IMR-90 (cell line): ENCODE data around the gene MAPK13. TPM values are rescaled to one million over a fixed set of nuclear protein-coding genes. Genes with fewer than 3 reads are reported as not detected.

Experiments
- ATAC-seq: fragments of 200-7000 bp; cut with Tn5 transposase; 2 replicates; pipeline ENCODE4 v1.9.1; 2020; ENCODE audit warnings: low read depth, mild to moderate bottlenecking, moderate library complexity
- BruUV-seq: library from RNA; stranded (reverse); fragments of 400-500 nt; replicated peaks from 2 replicates; lab custom pipeline; 2021; lab: Mats Ljungman, UMichigan
- CTCF ChIA-PET: fragments of 300-600 bp; formaldehyde crosslinking; extraction: SDS; loops from one replicate; lab custom pipeline; 2021; ENCODE audit warnings: antibody characterized with exemption; lab: Yijun Ruan, JAX
- POLR2A ChIA-PET: fragments of 300-600 bp; sonication (Branson Sonifier 250); formaldehyde crosslinking; loops from one replicate; lab custom pipeline; 2022; ENCODE audit warnings: antibody characterized with exemption; ENCODE audit not compliant: unreplicated experiment; lab: Charles Lee
- DNase-seq: peaks from one replicate; pipeline ENCODE4 v3.0.0; 2013
- H2AFZ ChIP-seq: replicated peaks from 2 replicates; pipeline ENCODE3; 2013; ENCODE audit warnings: low read length, mild to moderate bottlenecking; ENCODE audit not compliant: poor library complexity
- H2AK5ac ChIP-seq: 2 replicates; pipeline ENCODE4 v1.6.1; 2013; ENCODE audit warnings: low read depth, low read length, inconsistent platforms
- H2AK9ac ChIP-seq: replicated peaks from 2 replicates; pipeline ENCODE3; 2013; ENCODE audit warnings: mild to moderate bottlenecking, low read depth, low read length, moderate library complexity; ENCODE audit not compliant: poor library complexity
- H2BK120ac ChIP-seq: 2 replicates; pipeline ENCODE4 v1.6.1; 2013; ENCODE audit warnings: low read depth, low read length, inconsistent platforms
- H2BK15ac ChIP-seq: 3 replicates; pipeline ENCODE4 v1.6.1; 2013; ENCODE audit warnings: low read depth, low read length, inconsistent platforms
- H2BK20ac ChIP-seq: 2 replicates; pipeline ENCODE4 v1.6.1; 2013; ENCODE audit warnings: low read depth, mild to moderate bottlenecking, inconsistent platforms, low read length, moderate library complexity
- H2BK5ac ChIP-seq: 2 replicates; pipeline ENCODE4 v1.6.1; 2013; ENCODE audit warnings: mild to moderate bottlenecking, low read depth, low read length, inconsistent platforms; ENCODE audit not compliant: poor library complexity, severe bottlenecking
- H3K14ac ChIP-seq: replicated peaks from 2 replicates; pipeline ENCODE4 v1.6.1; 2013; ENCODE audit warnings: low read depth, low read length, inconsistent platforms
- H3K18ac ChIP-seq: 2 replicates; pipeline ENCODE4 v1.6.1; 2013; ENCODE audit warnings: low read depth, low read length, control low read depth
- H3K23ac ChIP-seq: 2 replicates; pipeline ENCODE4 v1.6.1; 2013; ENCODE audit warnings: low read depth, low read length, inconsistent platforms
- H3K27ac ChIP-seq: 2 replicates; pipeline ENCODE4 v1.5.1; 2013; ENCODE audit warnings: mild to moderate bottlenecking, control low read depth, low read length; ENCODE audit not compliant: insufficient read depth
- H3K27me3 ChIP-seq: 2 replicates; pipeline ENCODE4 v1.6.1; 2013; ENCODE audit warnings: low read length; ENCODE audit not compliant: control insufficient read depth, insufficient read depth
- H3K36me3 ChIP-seq: 2 replicates; pipeline ENCODE4 v1.6.1; 2013; ENCODE audit warnings: low read length, mixed read lengths; ENCODE audit not compliant: control insufficient read depth, insufficient read depth
- H3K4ac ChIP-seq: 2 replicates; pipeline ENCODE4 v1.6.1; 2013; ENCODE audit warnings: low read depth, low read length, inconsistent platforms
- H3K4me1 ChIP-seq: 2 replicates; pipeline ENCODE4 v1.6.1; 2013; ENCODE audit warnings: low read length, mixed read lengths; ENCODE audit not compliant: control insufficient read depth, insufficient read depth
- H3K4me2 ChIP-seq: 2 replicates; pipeline ENCODE4 v1.6.1; 2013; ENCODE audit warnings: low read depth, mild to moderate bottlenecking, control low read depth, low read length, moderate library complexity
- H3K4me3 ChIP-seq: 2 replicates; pipeline ENCODE4 v1.5.1; 2013; ENCODE audit warnings: low read depth, mild to moderate bottlenecking, control low read depth, low read length, moderate library complexity; ENCODE audit not compliant: insufficient read depth
- H3K56ac ChIP-seq: 2 replicates; pipeline ENCODE4 v1.6.1; 2013; ENCODE audit warnings: low read length, inconsistent platforms; ENCODE audit not compliant: insufficient read depth; ENCODE audit errors: extremely low read depth
- H3K79me1 ChIP-seq, 2 experiments: 2 replicates each; pipeline ENCODE4 v1.6.1; 2013; ENCODE audit warnings: low read length in 2 of 2, inconsistent platforms in 1 of 2, low read depth in 1 of 2
- H3K9ac ChIP-seq: 2 replicates; pipeline ENCODE4 v1.6.1; 2013; ENCODE audit warnings: low read depth, low read length, control low read depth
- H3K9me1 ChIP-seq: 2 replicates; pipeline ENCODE4 v1.6.1; 2013; ENCODE audit warnings: low read length, inconsistent platforms; ENCODE audit not compliant: insufficient read depth
- H3K9me3 ChIP-seq: 2 replicates; pipeline ENCODE4 v1.6.1; 2013; ENCODE audit warnings: low read length; ENCODE audit not compliant: control insufficient read depth, insufficient read depth
- H4K20me1 ChIP-seq: 2 replicates; pipeline ENCODE4 v1.6.1; 2013; ENCODE audit warnings: low read length, inconsistent platforms; ENCODE audit not compliant: insufficient read depth
- H4K5ac ChIP-seq: 2 replicates; pipeline ENCODE4 v1.6.1; 2013; ENCODE audit warnings: mild to moderate bottlenecking, low read depth, low read length, control low read depth
- H4K8ac ChIP-seq, 2 experiments: 2 replicates each; pipeline ENCODE4 v1.6.1; 2013; ENCODE audit warnings: low read depth in 2 of 2, low read length in 2 of 2, control low read depth in 1 of 2, inconsistent platforms in 1 of 2
- H4K91ac ChIP-seq: 2 replicates; pipeline ENCODE4 v1.6.1; 2013; ENCODE audit warnings: low read depth, low read length, inconsistent platforms; ENCODE audit not compliant: insufficient read depth
- BHLHE40 ChIP-seq: fragments of 150-350 bp; IDR thresholded peaks from 2 replicates; pipeline ENCODE4 v1.6.1; 2016; ENCODE audit warnings: mild to moderate bottlenecking, low read depth, low read length
- CEBPB ChIP-seq: IDR thresholded peaks from 2 replicates; pipeline ENCODE4 v1.6.1; 2012; ENCODE audit warnings: low read depth, low read length, improper control_type of control experiment
- CHD1 ChIP-seq: IDR thresholded peaks from 2 replicates; pipeline ENCODE4 v1.6.1; 2012; ENCODE audit warnings: low read depth, low read length, improper control_type of control experiment
- FOS ChIP-seq: fragments of 150-350 bp; IDR thresholded peaks from 2 replicates; pipeline ENCODE4 v1.6.1; 2016; ENCODE audit warnings: low read depth, low read length
- MAFK ChIP-seq: IDR thresholded peaks from 2 replicates; pipeline ENCODE4 v1.6.1; 2012; ENCODE audit warnings: low read depth, low read length, improper control_type of control experiment
- MAZ ChIP-seq: IDR thresholded peaks from 2 replicates; pipeline ENCODE4 v1.6.1; 2012; ENCODE audit warnings: low read depth, mild to moderate bottlenecking, low read length, improper control_type of control experiment, moderate library complexity, borderline replicate concordance
- MXI1 ChIP-seq: IDR thresholded peaks from 2 replicates; pipeline ENCODE4 v1.6.1; 2012; ENCODE audit warnings: low read depth, mild to moderate bottlenecking, low read length, moderate library complexity, borderline replicate concordance
- NFE2L2 ChIP-seq: fragments of 150-350 bp; IDR thresholded peaks from 2 replicates; pipeline ENCODE4 v1.6.1; 2016; ENCODE audit warnings: low read depth, mild to moderate bottlenecking, low read length
- POLR2A ChIP-seq: IDR thresholded peaks from 2 replicates; pipeline ENCODE4 v1.6.1; 2012; ENCODE audit warnings: mild to moderate bottlenecking, low read depth, low read length
- RAD21 ChIP-seq: IDR thresholded peaks from 2 replicates; pipeline ENCODE4 v1.6.1; 2012; ENCODE audit warnings: low read length, improper control_type of control experiment
- RCOR1 ChIP-seq: IDR thresholded peaks from 2 replicates; pipeline ENCODE4 v1.6.1; 2012; ENCODE audit warnings: mild to moderate bottlenecking, low read length, improper control_type of control experiment; ENCODE audit not compliant: insufficient replicate concordance
- RFX5 ChIP-seq: IDR thresholded peaks from 2 replicates; pipeline ENCODE4 v1.8.0; 2012; ENCODE audit warnings: low read depth, mild to moderate bottlenecking, low read length, moderate library complexity
- SMC3 ChIP-seq: fragments of 150-350 bp; IDR thresholded peaks from 2 replicates; pipeline ENCODE4 v1.6.1; 2016; ENCODE audit warnings: low read depth, mild to moderate bottlenecking, antibody characterized with exemption, low read length, moderate library complexity
- WGBS, 2 experiments: methylation state at CpG; one replicate each; pipeline versions ENCODE4 v1.1.5 to v1.1.7; 2013; ENCODE audit warnings: missing lambda C conversion rate in 2 of 2; ENCODE audit not compliant: insufficient read length in 1 of 2; ENCODE audit errors: extremely low coverage in 2 of 2; 5-methylcytosine and 5-hydroxymethylcytosine counted together
- dilution Hi-C: fragments of 300-500 bp; cut with HindIII; formaldehyde crosslinking; loops from one replicate; pipeline ENCODE4 v1.14.3; 2018; ENCODE audit warnings: low sequenced_read_pairs; ENCODE audit not compliant: unreplicated experiment
- in situ Hi-C: fragments of 300-500 bp; cut with MboI; formaldehyde crosslinking; loops from 3 replicates; pipeline ENCODE4 v1.14.3; 2019; ENCODE audit warnings: low sequenced_read_pairs, inconsistent platforms, mixed read lengths
- intact Hi-C: fragments of 100-400 bp; cut with micrococcal nuclease; formaldehyde crosslinking; loops from 2 replicates; pipeline ENCODE4 v1.10.0; 2022
- polyA plus RNA-seq, 3 experiments: library from polyadenylated mRNA; depleted of rRNA; stranded (reverse); fragments of >200 nt; gene quantifications; 2 replicates each; pipeline ENCODE4 v1.2.3, GENCODE V29; 2012; ENCODE audit warnings: low replicate concordance in 1 of 3
- total RNA-seq: library from RNA; depleted of rRNA; stranded (reverse); fragments of >200 nt; gene quantifications from 2 replicates; pipeline ENCODE4 v1.2.3, GENCODE V29; 2012
- TF ChIP-seq, protein P1 (sequence below): conservative IDR thresholded peaks from 2 replicates; pipeline ENCODE4 v1.5.1; 2012; ENCODE audit warnings: mild to moderate bottlenecking, low read depth, low read length, improper control_type of control experiment
- TF ChIP-seq, protein P2 (sequence below): fragments of 150-350 bp; IDR thresholded peaks from 2 replicates; pipeline ENCODE4 v1.6.1; 2017; ENCODE audit warnings: mild to moderate bottlenecking, antibody characterized with exemption, low read length, low read depth
- TF ChIP-seq, protein P3 (sequence below): fragments of 150-350 bp; IDR thresholded peaks from 2 replicates; pipeline ENCODE4 v1.6.1; 2016; ENCODE audit warnings: low read depth, mild to moderate bottlenecking, low read length, moderate library complexity, borderline replicate concordance

The MAPK13 gene
- total and polyA plus RNA-seq, 2 of the 4 experiments (the other 2 are of a cell fraction) = 2.0 to 2.9 TPM

DNA sequence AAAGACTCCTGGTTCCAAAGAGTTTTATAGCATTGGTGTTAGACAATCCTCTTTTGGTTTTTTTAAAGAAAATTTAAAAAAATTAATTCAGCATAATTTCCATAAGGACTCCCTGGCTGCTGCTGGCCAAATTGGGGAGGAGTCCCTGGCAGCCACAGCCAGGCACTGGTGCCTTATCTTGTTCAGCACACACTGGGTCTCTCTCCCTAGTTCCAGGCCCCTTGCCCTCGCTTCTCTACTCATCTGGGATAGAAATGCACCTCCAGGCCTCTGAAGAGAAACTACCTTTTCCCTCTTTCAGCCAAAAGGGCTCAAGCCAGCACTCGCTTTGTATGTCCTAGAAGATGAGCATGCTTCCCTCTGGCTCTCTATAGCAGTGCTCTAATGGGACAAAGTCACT, 13.4 kb upstream of the MAPK13 start:
- CTCF ChIA-PET = no interaction called here
- no peaks in the 10 kb centered on the region; a peak in 1 of 4 replicates for H3K79me1 ChIP-seq
- no peaks in the 10 kb centered on the region for H3K27me3 ChIP-seq
- H4K20me1 ChIP-seq = no peaks in the 10 kb centered on the region
- ATAC-seq (no peak), DNase-seq (no peak)
- H3K36me3 ChIP-seq = peaks cover 2% of the 10 kb centered on the region; the same call in 1 of the 2 replicates
- H2AFZ ChIP-seq = no peak overlapping the region
- H4K8ac ChIP-seq = no peak overlapping the region
- H2AK9ac ChIP-seq = no peak overlapping the region
- H2BK20ac ChIP-seq = no peak overlapping the region
- H3K23ac ChIP-seq = no peak overlapping the region
- H3K9ac ChIP-seq = no peak overlapping the region
- no peak for TF ChIP-seq RFX5
- TF ChIP-seq RCOR1 = no peak
- TF ChIP-seq NFE2L2 = no peak
- no peak for TF ChIP-seq MXI1
- TF ChIP-seq, protein P1, sequence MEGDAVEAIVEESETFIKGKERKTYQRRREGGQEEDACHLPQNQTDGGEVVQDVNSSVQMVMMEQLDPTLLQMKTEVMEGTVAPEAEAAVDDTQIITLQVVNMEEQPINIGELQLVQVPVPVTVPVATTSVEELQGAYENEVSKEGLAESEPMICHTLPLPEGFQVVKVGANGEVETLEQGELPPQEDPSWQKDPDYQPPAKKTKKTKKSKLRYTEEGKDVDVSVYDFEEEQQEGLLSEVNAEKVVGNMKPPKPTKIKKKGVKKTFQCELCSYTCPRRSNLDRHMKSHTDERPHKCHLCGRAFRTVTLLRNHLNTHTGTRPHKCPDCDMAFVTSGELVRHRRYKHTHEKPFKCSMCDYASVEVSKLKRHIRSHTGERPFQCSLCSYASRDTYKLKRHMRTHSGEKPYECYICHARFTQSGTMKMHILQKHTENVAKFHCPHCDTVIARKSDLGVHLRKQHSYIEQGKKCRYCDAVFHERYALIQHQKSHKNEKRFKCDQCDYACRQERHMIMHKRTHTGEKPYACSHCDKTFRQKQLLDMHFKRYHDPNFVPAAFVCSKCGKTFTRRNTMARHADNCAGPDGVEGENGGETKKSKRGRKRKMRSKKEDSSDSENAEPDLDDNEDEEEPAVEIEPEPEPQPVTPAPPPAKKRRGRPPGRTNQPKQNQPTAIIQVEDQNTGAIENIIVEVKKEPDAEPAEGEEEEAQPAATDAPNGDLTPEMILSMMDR = no peak
- TF ChIP-seq BHLHE40 = no peak
- no peak for TF ChIP-seq POLR2A
- no peak for TF ChIP-seq CEBPB
- no peak for TF ChIP-seq MAZ
- TF ChIP-seq CHD1 = no peak
- TF ChIP-seq SMC3 = no peak
- TF ChIP-seq, protein P2, sequence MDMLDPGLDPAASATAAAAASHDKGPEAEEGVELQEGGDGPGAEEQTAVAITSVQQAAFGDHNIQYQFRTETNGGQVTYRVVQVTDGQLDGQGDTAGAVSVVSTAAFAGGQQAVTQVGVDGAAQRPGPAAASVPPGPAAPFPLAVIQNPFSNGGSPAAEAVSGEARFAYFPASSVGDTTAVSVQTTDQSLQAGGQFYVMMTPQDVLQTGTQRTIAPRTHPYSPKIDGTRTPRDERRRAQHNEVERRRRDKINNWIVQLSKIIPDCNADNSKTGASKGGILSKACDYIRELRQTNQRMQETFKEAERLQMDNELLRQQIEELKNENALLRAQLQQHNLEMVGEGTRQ = no peak
- no peak for TF ChIP-seq MAFK
- TF ChIP-seq, protein P3, sequence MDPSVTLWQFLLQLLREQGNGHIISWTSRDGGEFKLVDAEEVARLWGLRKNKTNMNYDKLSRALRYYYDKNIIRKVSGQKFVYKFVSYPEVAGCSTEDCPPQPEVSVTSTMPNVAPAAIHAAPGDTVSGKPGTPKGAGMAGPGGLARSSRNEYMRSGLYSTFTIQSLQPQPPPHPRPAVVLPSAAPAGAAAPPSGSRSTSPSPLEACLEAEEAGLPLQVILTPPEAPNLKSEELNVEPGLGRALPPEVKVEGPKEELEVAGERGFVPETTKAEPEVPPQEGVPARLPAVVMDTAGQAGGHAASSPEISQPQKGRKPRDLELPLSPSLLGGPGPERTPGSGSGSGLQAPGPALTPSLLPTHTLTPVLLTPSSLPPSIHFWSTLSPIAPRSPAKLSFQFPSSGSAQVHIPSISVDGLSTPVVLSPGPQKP = no peak
- no peak for TF ChIP-seq RAD21
- TF ChIP-seq FOS = no peak
- H3K4me1 ChIP-seq = peaks cover 6% of the 10 kb centered on the region
- H2AK5ac ChIP-seq = no peak overlapping the region
- no peak overlapping the region for H2BK5ac ChIP-seq
- POLR2A ChIA-PET = no interaction called here
- intact Hi-C loops (no loop called here), in situ Hi-C loops (no loop called here), dilution Hi-C loops (no loop called here)
- no peak overlapping the region for H3K18ac ChIP-seq
- no peak overlapping the region for H3K4ac ChIP-seq
- no peak overlapping the region for H4K5ac ChIP-seq
- no peak overlapping the region for H4K91ac ChIP-seq
- H2BK120ac ChIP-seq = no peak overlapping the region
- peaks cover 3% of the 10 kb centered on the region; the same call in 1 of the 2 replicates for H3K9me1 ChIP-seq
- 88% methylated on average over 1 of the region's 2 CpGs; no CpG with 5 or more reads in 1 of the 2 experiments for WGBS, 2 experiments
- no TSS peak for BruUV-seq
- H3K56ac ChIP-seq = no peak overlapping the region
- H3K27ac ChIP-seq = no peak overlapping the region
- no peak overlapping the region for H3K4me2 ChIP-seq
- H3K14ac ChIP-seq = no peak overlapping the region
- H3K9me3 ChIP-seq = no peaks in the 10 kb centered on the region
- H2BK15ac ChIP-seq = no peak overlapping the region
- H3K4me3 ChIP-seq = no peak overlapping the region
